ENCODE measurements around the gene CEP112.
"Not testable (repeated sequence)": the region's sequence is repeated elsewhere in the genome, so short reads cannot be mapped to it uniquely, and the experiment has no call there.

The CEP112 gene

DNA sequence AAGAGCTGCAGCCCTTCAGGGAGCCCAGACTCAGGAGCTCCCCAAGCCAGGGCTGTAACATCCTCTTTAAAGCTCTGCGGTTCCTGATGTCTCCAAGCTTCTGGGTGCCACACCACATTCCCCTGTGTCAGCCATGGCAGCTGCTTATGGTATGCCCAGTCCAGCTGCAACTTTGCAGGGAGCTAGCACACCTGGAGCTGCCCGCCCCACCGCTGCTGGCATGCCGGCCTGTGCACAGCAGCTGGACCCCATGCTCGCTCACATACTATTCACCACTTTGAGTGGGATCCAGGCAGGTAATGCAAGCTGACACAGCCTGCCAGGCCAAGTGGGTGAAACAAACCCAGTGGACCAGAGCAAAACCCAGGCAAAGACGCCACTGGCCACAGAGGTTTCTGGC is 324.9 kb downstream of the CEP112 start:
- no peak for DNase-seq

- no peak for DNase-seq
Measured at GRCh38 chr17:65865715-65866425, 326.1 kb downstream of the CEP112 start.

DNA sequence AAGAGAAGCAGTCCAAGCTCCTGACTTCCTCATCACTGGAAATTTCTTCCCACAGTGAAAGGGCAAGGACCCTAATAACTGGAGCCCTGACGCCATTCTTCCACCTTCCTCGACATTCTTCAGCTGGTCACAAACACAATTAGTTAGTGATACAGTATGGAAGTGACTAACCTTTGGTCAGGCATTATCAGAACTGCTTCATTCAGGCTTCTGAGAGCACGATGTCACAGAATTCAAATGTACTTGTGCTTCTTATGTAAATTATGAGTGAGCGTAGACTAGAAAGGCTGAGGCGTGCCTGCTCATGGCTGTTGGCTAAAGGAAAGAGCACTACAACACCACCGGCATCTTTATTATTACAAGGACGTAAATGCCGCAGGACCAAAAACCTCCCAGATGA is 327.5 kb downstream of the CEP112 start:
- DNase-seq: no peak

- no peak for DNase-seq
Measured at GRCh38 chr17:65857718-65858117, 334.2 kb downstream of the CEP112 start.

- no peak for DNase-seq
Measured at GRCh38 chr17:65856865-65857264, 335.1 kb downstream of the CEP112 start.

DNA sequence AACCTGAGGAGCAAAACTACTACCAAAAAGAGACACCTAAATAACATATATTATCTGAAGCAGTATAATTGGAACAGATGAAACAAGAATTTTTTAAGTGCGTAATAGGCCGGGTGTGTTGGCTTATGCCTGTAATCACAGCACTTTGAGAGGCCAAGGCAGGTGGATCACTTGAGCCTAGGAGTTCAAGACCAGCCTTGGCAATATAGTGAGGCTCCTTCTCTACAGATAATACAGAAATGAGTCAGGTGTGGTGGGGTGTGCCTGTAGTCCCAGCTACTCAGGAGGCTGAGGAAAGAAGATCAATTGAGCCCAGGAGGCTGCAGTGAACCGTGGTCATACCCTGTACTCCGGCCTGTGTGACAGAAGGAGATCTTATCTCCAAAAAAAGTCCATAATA is 336.3 kb downstream of the CEP112 start:
- DNase-seq: no peak

DNA sequence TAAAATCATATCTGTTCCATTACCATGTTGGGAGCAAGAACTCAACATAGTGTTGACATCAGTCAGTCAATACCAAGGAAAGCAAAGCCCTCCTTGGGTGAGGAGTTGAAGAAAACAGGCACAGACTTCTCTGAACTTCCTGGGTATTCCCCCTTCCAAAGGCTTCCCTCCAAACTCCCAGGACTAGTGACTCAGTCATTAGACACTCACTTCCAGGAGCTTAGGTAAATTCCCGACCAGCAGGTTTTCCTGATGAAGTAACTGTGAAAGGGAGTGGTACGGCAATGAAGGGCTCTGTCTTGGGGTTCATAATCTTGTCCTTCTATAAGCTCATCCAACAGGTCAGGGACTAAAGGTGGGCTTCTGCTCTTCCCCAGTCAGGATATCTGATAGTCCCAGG is 336.7 kb downstream of the CEP112 start:
- no peak for DNase-seq

- DNase-seq: no peak
Measured at GRCh38 chr17:65853816-65854215, 338.1 kb downstream of the CEP112 start.

DNA sequence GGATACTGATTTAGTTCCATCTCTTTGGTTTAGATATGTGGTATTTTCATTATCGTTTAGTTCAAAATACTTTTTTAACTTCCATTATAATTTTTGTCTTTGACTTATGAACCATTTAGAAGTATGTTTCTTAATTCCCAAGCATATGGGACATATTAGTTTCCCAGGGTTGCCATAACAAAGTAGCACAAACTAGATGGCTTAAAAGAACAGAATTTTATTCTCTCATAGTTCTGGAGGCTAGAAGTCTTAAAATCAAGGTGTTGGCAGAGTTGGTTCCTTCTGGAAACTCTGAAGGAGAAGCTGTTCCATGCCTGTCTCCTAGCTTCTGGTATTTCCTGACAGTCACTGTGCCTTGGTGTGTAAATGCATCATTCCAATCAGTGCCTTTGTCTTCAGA is 339.0 kb downstream of the CEP112 start:
- DNase-seq: no peak

DNA sequence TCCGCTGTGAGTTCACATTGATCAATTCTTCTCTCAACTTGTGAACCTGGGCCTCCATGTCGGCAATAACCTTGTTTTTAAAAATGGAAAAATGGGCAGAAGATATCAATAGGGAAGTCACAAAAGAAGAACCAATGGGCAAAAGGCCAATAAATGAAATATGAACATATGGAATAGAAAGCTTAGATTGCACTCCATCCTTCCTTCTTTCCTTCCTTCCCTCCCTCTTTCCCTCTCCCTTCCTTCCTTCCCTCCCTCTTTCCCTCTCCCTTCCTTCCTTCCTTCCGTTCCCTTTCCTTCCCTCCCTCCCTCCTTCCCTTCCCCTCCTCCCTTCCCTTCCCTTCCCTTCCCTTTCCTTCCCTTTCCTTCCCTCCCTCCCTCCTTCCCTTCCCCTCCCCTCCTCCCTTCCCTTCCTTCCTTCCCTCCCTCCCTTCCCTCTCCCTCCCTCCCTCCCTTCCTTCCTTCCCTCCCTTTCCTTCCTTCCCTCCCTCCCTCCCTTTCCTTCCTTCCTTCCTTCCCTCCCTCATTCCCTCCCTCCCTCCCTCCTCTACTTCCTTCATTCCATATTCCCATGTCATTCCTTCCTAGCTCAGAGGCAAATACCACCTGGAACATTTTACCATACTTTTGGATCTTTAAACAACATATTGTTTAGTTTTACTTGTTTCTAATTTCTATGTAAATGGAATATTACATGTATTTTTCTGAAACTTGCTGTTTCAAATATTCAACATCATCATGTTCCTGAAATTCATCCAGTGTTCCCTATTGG is 339.8 kb downstream of the CEP112 start:
- DNase-seq: no peak

- no peak for DNase-seq
Measured at GRCh38 chr17:65850486-65850885, 341.4 kb downstream of the CEP112 start.

- DNase-seq: no peak
Measured at GRCh38 chr17:65848751-65849150, 343.2 kb downstream of the CEP112 start.

GRCh38 chr17:65841089-65841488 is 350.8 kb downstream of the CEP112 start:
- no peak for DNase-seq

- not testable (repeated sequence) for DNase-seq
Measured at GRCh38 chr17:65837232-65837631, 354.7 kb downstream of the CEP112 start.

DNA sequence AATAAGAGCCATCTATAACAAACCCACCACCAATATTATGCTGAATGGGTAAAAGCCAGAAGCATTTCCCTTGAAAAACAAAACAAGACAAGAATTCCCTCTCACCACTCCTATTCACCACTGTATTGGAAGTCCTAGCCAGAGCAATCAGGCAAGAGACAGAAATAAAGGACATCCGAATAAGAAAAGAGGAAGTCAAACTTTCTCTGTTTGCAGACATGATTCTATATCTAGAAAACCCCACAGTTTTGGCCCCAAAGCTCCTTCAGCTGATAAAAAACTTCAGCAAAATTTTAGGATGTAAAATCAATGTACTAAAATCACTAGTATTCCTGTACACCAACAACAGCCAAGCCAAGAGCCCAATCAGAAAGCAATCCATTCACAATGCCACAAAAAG is 358.7 kb downstream of the CEP112 start:
- DNase-seq: no peak

- DNase-seq: no peak
Measured at GRCh38 chr17:65830356-65830755, 361.6 kb downstream of the CEP112 start.

DNA sequence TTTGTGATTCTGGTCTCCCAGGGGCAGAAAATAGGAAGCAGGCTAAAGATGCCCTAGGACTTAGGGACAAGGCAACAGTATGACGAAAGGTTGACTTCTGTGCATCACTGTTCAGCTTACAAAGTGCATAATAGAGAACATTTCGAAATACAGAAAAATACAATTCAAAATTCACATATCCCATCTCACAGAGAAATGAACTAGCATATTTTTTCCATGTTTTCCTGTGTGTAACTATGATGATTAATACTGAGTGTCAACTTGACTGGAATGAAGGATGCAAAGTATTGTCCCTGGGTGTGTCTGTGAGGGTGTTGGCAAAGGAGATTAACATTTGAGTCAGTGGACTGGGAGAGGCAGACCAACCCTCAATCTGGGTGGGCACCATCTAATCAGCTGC is 365.4 kb downstream of the CEP112 start:
- not testable (repeated sequence) for DNase-seq

DNA sequence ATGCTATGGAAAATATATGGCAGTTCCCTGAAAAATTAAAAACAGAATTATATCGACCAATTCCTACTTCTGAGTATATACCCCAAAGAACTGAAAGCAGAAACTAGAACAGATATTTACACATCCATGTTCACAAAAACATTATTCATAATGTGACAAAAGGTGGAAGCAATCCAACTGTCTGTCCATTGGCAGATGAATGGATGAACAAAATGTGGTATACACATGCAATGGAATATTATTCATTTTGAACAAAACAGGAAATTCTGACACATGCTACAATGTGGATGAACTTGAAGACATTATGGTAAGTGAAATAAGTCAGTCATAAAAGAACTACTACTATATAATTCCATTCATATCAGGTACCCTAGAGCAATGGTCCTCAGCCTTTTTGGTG is 367.0 kb downstream of the CEP112 start:
- DNase-seq: no peak

DNA sequence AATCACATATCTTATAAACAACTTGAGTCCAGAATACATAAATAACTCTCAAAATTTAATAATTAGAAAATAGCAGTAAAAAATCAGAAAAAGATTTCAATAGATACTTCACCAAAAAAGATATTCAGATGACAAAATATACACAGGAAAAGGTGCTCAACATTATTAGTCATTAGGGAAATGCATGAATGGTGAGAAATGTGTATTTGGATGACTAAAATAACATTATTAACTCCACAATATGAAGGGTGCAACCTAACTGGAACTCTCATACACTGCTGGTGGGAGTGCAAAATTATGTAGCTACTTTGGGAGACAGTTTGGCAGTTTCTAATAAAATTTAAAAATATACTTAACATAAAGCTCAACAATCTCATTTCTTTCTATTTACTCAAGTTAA is 368.2 kb downstream of the CEP112 start:
- no peak for DNase-seq

GRCh38 chr17:65820811-65821210 is 371.1 kb downstream of the CEP112 start:
- DNase-seq: no peak

GRCh38 chr17:65820306-65820705 is 371.6 kb downstream of the CEP112 start:
- DNase-seq: no peak

- no peak for DNase-seq
Measured at GRCh38 chr17:65819810-65820209, 372.1 kb downstream of the CEP112 start.

DNA sequence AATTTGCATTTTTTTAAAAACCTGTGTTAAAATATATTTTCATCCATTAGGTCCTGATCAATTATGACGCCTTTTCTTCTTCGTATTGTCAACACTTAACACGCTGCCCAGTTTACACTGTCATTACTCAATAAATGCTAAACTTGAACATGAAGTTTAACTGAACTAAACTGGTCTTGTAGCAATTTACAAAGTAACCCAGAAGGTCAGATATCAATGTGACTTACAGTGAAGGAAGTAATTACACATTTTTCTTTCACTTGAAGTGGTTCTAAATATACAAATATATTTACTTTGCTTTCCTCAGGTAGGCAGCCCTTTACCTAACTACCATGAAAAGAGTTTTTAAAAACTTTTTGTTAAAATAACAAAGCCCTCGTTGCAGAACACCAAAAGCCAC is 374.0 kb downstream of the CEP112 start:
- no peak for DNase-seq

- no peak for DNase-seq
Measured at GRCh38 chr17:65814418-65814817, 377.5 kb downstream of the CEP112 start.

GRCh38 chr17:65813306-65813705 is 378.6 kb downstream of the CEP112 start:
- DNase-seq: no peak

Data from NCI-H1436 treated with DMSO at 0.1 percent for 48 hours (cell line).